SK-N-SH (cell line): ENCODE data around the gene TMEM170B. TPM values are rescaled to one million over a fixed set of nuclear protein-coding genes. Genes with fewer than 3 reads are reported as not detected.

Experiments used
- CHD2 ChIP-seq: fragments of 150-350 bp; IDR thresholded peaks from 2 replicates; pipeline ENCODE4 v1.6.1; 2018; ENCODE audit warnings: low read length; ENCODE audit not compliant: partially characterized antibody
- EP300 ChIP-seq, 2 experiments: IDR thresholded peaks; 2 replicates each; pipeline versions ENCODE4 v1.4.0 to v1.6.1; 2012; ENCODE audit warnings: borderline replicate concordance in 1 of 2, low read depth in 1 of 2, low read length in 1 of 2
- EZH2phosphoT487 ChIP-seq: fragments of 200-600 bp; sonication (generic); IDR thresholded peaks from 2 replicates; pipeline ENCODE4 v1.6.1; 2017; ENCODE audit warnings: low read depth, mixed run types, mild to moderate bottlenecking, antibody characterized with exemption, moderate library complexity, borderline replicate concordance
- FOSL2 ChIP-seq: IDR thresholded peaks from 2 replicates; pipeline ENCODE4 v1.4.0; 2012; ENCODE audit warnings: low read depth, mild to moderate bottlenecking, moderate library complexity, borderline replicate concordance
- GABPA ChIP-seq: IDR thresholded peaks from 2 replicates; pipeline ENCODE4 v1.4.0; 2012; ENCODE audit warnings: low read depth, mild to moderate bottlenecking
- GATA2 ChIP-seq: sonication (generic); formaldehyde crosslinking; IDR thresholded peaks from 2 replicates; pipeline ENCODE4 v1.5.0; 2020; ENCODE audit warnings: mild to moderate bottlenecking, missing genetic modification reagents
- MEF2A ChIP-seq: IDR thresholded peaks from 2 replicates; pipeline ENCODE4 v1.4.0; 2012; ENCODE audit warnings: low read depth, borderline replicate concordance
- MXI1 ChIP-seq: IDR thresholded peaks from 2 replicates; pipeline ENCODE4 v1.6.1; 2012; ENCODE audit warnings: mild to moderate bottlenecking, low read depth, low read length, improper control_type of control experiment
- NFIC ChIP-seq: IDR thresholded peaks from 2 replicates; pipeline ENCODE4 v1.4.0; 2012; ENCODE audit warnings: borderline replicate concordance
- NRF1 ChIP-seq: IDR thresholded peaks from 2 replicates; pipeline ENCODE4 v1.6.1; 2012; ENCODE audit warnings: low read depth, mild to moderate bottlenecking, low read length
- PBX3 ChIP-seq: IDR thresholded peaks from 2 replicates; pipeline ENCODE4; 2012
- REST ChIP-seq: IDR thresholded peaks from 2 replicates; pipeline ENCODE4 v1.6.1; 2012; ENCODE audit warnings: mild to moderate bottlenecking, low read depth, low read length, moderate library complexity
- RXRA ChIP-seq: IDR thresholded peaks from 2 replicates; pipeline ENCODE4 v1.4.0; 2012; ENCODE audit warnings: low read depth, mild to moderate bottlenecking, borderline replicate concordance
- SIN3A ChIP-seq: IDR thresholded peaks from 2 replicates; pipeline ENCODE4 v1.6.1; 2012; ENCODE audit warnings: low read depth, mild to moderate bottlenecking, low read length, moderate library complexity, borderline replicate concordance
- SMC3 ChIP-seq: IDR thresholded peaks from 2 replicates; pipeline ENCODE4 v1.6.1; 2012; ENCODE audit warnings: low read depth, low read length, improper control_type of control experiment
- TCF12 ChIP-seq: IDR thresholded peaks from 2 replicates; pipeline ENCODE4 v1.4.0; 2012
- TEAD4 ChIP-seq: IDR thresholded peaks from 2 replicates; pipeline ENCODE4 v1.4.0; 2012; ENCODE audit warnings: mild to moderate bottlenecking, borderline replicate concordance; ENCODE audit not compliant: insufficient read depth
- USF1 ChIP-seq: IDR thresholded peaks from 2 replicates; pipeline ENCODE4 v1.4.0; 2012; ENCODE audit warnings: low read depth, borderline replicate concordance
- USF2 ChIP-seq: fragments of 150-350 bp; IDR thresholded peaks from 2 replicates; pipeline ENCODE4 v1.6.1; 2017; ENCODE audit warnings: antibody characterized with exemption, low read length, low read depth, borderline replicate concordance
- ZBTB33 ChIP-seq: IDR thresholded peaks from 2 replicates; pipeline ENCODE4 v1.4.0; 2012; ENCODE audit warnings: low read depth, borderline replicate concordance
- polyA plus RNA-seq, 3 experiments: library from polyadenylated mRNA; depleted of rRNA; stranded (reverse); fragments of >200 nt; gene quantifications; 2 replicates each; pipeline ENCODE4 v1.2.3, GENCODE V29; 2012

Gene TMEM170B
- polyA plus RNA-seq, 1 of the 3 experiments (the other 2 are of a cell fraction): 0.44 TPM

GRCh38 chr6:11496152-11497060 is 41.1 kb upstream of the TMEM170B start (continued):
- TF ChIP-seq REST (no peak), NRF1 (no peak), GATA2 (peak; percentile 86), PBX3 (0 out of 2 replicates have a peak, but pooled peaks have one; percentile 5), USF1 (no peak), RXRA (no peak), EP300 (IDR thresholded peaks at IDR 0.05; ENCODE audit: borderline replicate concordance in 1 of 2, low read depth in 1 of 2, low read length in 1 of 2) (peak in 1 of 2 experiments; percentile 61; a peak in 1 of 4 replicates), CHD2 (peak; percentile 17), NFIC (no peak), FOSL2 (no peak), ZBTB33 (no peak), SMC3 (peak; percentile 98), SIN3A (no peak), GABPA (no peak), TCF12 (no peak), TEAD4 (no peak), USF2 (no peak), EZH2phosphoT487 (no peak), MEF2A (no peak), MXI1 (0 out of 2 replicates have a peak, but pooled peaks have one; percentile 17)
